ENCODE measurements around the gene VENTX. TPM values are rescaled to one million over a fixed set of nuclear protein-coding genes. Genes with fewer than 3 reads are reported as not detected.
A peak's percentile ranks its signal among the peaks of the same experiment; 100 is the strongest.
"Not testable (repeated sequence)": the region's sequence is repeated elsewhere in the genome, so short reads cannot be mapped to it uniquely, and the experiment has no call there.

VENTX gene
- total RNA-seq, 3 donors from 2014 or later = not detected

DNA sequence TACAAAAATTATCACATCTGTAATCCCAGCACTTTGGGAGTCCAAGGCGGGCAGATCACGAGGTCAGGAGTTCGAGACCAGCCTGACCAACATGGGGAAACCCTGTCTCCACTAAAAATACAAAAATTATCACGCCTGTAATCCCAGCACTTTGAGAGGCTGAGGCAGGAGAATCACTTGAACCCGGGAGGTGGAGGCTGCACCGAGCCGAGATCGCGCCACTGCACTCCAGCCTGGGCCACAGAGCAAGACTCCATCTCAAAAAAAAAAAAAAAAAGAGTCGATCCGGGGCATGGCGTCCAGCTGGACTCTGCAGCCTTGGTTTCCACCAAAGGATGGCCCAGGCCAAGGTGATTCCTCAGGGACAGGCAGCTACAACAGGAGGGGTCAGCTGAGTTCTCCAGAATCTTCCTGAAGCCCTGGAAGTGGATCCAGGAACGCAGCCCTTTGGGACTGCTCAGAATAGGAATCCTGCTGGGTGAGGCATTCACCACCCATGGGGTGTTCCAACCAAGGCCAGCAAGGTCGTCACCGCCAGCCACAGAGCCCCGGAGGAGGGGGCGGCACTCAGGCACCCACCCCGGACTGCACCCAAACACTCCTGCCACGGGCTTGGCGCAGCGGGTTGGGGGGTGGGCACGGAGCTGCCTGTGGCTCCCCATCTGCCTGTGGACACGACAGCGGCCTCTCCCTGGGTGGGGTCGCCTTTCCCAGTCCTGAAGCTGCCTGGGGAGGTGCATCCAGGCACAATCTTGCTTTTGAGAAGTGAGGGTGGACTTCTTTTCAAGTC, 19.7 kb upstream of the VENTX start:
- Mint-ChIP-seq H3K9me3 (no peaks in the 10 kb centered on the region), H3K4me1 (ENCODE audit: low read depth) (no peaks in the 10 kb centered on the region), H3K36me3 (ENCODE audit: insufficient read depth) (no peaks in the 10 kb centered on the region), H3K27me3 (ENCODE audit: low read depth) (peaks cover 18% of the 10 kb centered on the region), H3K4me3 (no peak overlapping the region)
- DNase-seq (no peak), ATAC-seq (no peak)

DNA sequence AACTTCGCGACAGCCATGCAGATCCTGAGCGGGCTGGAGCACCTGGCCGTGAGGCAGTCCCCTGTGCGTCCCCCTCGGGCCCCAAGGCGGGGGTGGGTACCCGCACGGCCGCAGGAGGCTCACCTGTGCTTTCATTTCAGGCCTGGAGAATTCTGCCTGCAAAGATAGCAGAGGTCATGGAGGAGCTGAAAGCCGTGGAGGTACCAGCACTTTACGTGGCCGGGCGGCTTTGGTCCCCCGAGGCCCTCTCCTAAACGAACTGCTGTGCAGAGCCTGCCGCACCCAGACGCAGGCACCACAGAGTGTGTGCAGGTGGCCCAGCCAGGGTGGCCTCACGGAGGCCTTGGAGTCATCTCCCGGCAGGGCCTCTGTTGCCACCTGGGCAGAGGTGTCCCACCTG, 18.8 kb upstream of the VENTX start:
- DNase-seq (no peak), ATAC-seq (no peak)
- H3K4me3 Mint-ChIP-seq = no peak overlapping the region
- no peaks in the 10 kb centered on the region for H3K36me3 Mint-ChIP-seq (ENCODE audit: insufficient read depth)
- H3K27me3 Mint-ChIP-seq (ENCODE audit: low read depth) = peaks cover 18% of the 10 kb centered on the region
- no peaks in the 10 kb centered on the region for H3K4me1 Mint-ChIP-seq (ENCODE audit: low read depth)
- H3K9me3 Mint-ChIP-seq = no peaks in the 10 kb centered on the region

DNA sequence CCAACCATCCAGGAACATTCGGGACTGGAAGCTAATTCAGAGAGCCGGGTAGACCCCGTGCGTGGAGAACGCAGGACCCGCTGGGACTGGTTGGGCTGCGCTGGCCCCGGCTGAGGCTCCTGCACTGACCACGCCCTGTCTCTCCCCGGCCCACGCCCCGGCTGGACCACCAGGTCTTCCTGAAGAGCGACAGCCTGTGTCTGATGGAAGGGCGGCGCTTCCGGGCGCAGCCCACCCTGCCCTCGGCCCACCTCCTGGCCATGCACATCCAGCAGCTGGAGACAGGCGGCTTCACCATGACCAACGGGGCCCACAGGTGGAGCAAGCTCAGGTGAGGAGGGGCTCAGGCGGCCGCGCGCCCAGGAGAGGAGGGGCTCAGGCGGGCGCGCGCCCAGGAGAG, 17.9 kb upstream of the VENTX start:
- no peak overlapping the region for H3K4me3 Mint-ChIP-seq
- no peaks in the 10 kb centered on the region for H3K4me1 Mint-ChIP-seq (ENCODE audit: low read depth)
- ATAC-seq = no peak
- peaks cover 21% of the 10 kb centered on the region for H3K27me3 Mint-ChIP-seq (ENCODE audit: low read depth)
- no peaks in the 10 kb centered on the region for H3K9me3 Mint-ChIP-seq
- DNase-seq = no peak
- H3K36me3 Mint-ChIP-seq (ENCODE audit: insufficient read depth) = no peaks in the 10 kb centered on the region

DNA sequence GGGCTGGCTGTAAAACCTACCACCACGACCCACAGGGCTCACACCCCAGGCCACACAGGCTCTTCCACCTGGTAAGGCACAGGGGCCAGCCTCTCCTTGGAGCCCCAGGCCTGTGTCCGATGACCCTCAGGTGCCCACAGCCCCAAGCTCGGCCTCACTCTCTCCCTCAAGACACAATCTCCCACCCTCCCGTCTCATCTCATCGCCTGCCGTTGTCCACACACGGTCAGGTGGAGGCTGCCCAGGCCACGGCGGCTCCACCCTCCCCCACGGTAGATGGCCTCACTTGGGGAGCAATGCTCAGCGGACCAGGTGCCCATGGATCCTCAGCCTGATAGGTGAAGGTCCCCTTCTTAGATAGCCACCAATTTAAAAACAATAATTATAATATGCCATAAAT, 16.3 kb upstream of the VENTX start:
- Mint-ChIP-seq H3K4me3 (no peak overlapping the region), H3K27me3 (ENCODE audit: low read depth) (peaks cover 29% of the 10 kb centered on the region), H3K36me3 (ENCODE audit: insufficient read depth) (no peaks in the 10 kb centered on the region), H3K4me1 (ENCODE audit: low read depth) (peaks cover 8% of the 10 kb centered on the region), H3K9me3 (no peaks in the 10 kb centered on the region)
- ATAC-seq = no peak
- no peak for DNase-seq

DNA sequence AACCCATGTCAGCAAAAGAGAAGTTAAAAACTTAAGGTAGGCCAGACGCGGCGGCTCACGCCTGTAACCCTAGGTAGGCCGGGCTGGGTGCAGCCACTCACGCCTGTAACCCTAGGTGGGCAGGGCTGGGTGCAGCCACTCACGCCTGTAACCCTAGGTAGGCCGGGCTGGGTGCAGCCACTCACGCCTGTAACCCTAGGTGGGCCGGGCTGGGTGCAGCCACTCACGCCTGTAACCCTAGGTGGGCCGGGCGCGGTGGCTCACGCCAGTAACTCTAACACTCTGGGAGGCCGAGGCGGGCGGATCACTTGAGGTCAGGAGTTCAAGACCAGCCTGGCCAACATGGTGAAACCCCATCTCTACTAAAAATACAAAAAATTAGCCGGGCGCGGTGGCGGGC, 15.9 kb upstream of the VENTX start:
- Mint-ChIP-seq H3K4me1 (ENCODE audit: low read depth) (peaks cover 12% of the 10 kb centered on the region), H3K27me3 (ENCODE audit: low read depth) (peaks cover 34% of the 10 kb centered on the region)
- H3K4me3 Mint-ChIP-seq; H3K36me3 Mint-ChIP-seq (ENCODE audit: insufficient read depth); H3K9me3 Mint-ChIP-seq; DNase-seq; ATAC-seq: not testable (repeated sequence)

DNA sequence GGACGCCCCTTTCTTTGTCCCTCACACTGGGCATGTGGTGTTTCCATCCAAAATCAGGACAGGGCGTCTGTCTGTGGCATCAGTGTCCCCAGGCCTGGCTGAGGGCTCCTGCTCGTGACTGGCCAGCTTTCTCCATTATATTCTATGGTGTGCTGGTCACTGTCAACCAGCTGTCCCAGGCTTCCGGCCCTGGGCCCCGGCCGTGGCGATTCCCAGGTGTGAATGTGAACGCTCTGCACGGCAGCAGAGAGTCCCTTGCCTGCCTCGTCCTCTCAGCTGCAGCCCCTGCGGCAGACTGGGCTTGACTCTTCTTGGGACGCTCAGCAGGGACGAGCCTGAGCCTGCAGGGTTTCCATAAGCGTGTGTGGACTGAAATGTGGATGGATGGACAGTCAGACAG, 13.6 kb upstream of the VENTX start:
- no peaks in the 10 kb centered on the region for H3K36me3 Mint-ChIP-seq (ENCODE audit: insufficient read depth)
- H3K4me3 Mint-ChIP-seq = no peak overlapping the region
- H3K4me1 Mint-ChIP-seq (ENCODE audit: low read depth) = peaks cover 13% of the 10 kb centered on the region
- H3K9me3 Mint-ChIP-seq = no peaks in the 10 kb centered on the region
- DNase-seq = no peak
- H3K27me3 Mint-ChIP-seq (ENCODE audit: low read depth) = peaks cover 47% of the 10 kb centered on the region
- no peak for ATAC-seq

DNA sequence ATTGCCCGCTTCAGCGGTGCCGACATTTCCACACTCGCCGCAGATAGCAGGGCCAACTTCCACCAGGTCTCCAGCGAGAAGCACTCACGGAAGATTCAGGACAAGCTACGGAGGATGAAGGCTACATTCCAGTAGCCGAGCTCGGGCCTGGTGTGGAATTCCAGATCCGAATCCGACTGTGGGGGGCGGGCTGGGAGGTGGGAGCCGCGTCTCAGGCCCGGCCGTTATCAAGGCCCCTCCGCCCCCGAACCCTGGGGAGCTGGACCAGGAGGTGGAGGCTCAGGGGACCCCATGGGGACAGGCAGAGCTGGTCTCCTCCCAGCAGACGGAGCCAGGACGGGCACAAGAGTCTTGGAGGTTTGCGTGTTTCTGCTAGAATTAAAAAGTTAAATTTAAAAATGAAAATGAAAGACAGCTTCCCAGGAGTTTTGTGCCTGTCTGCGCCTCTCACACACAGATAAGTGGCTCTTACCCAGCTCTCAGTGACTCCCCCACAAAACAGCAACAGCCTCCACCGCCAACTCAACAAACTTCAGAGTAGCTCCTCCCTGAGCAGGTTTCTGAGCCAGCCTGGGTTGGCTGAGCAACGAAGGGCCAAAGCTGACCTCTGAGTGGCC, 12.8 kb upstream of the VENTX start:
- Mint-ChIP-seq H3K27me3 (ENCODE audit: low read depth) (peaks cover 52% of the 10 kb centered on the region), H3K4me1 (ENCODE audit: low read depth) (peaks cover 16% of the 10 kb centered on the region), H3K36me3 (ENCODE audit: insufficient read depth) (no peaks in the 10 kb centered on the region), H3K4me3 (no peak overlapping the region), H3K9me3 (no peaks in the 10 kb centered on the region)
- DNase-seq (no peak), ATAC-seq (no peak)

DNA sequence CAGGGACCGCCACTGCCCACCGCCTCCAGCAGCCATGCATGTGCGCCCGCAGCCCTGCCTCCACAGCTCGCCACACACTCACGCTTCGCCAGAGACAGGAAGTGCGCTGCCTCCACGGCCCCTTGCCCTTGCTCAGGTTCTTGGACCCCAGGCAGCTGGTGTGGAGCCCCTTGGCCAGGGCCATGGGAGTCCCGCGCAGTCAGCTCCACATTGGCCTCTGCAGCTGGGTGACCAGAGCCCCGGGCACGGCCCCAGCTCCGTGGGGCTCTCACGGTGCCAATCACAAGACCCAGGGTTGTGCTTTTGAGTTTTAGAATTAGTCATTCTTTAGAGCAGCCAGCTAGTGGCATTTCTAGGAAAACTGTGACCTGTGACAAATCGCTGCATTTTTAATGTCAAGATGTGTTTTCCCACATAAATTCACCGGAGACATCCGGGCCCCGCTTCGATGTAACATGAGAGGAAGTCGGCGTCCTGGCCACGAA, 11.9 kb upstream of the VENTX start:
- ATAC-seq = peak; percentile 25 to 39
- H3K36me3 Mint-ChIP-seq (ENCODE audit: insufficient read depth) = no peaks in the 10 kb centered on the region
- H3K27me3 Mint-ChIP-seq (ENCODE audit: low read depth) = peaks cover 54% of the 10 kb centered on the region
- peak overlapping the region; percentile 24 for H3K4me3 Mint-ChIP-seq
- peaks cover 16% of the 10 kb centered on the region for H3K4me1 Mint-ChIP-seq (ENCODE audit: low read depth)
- no peak for DNase-seq
- no peaks in the 10 kb centered on the region for H3K9me3 Mint-ChIP-seq

DNA sequence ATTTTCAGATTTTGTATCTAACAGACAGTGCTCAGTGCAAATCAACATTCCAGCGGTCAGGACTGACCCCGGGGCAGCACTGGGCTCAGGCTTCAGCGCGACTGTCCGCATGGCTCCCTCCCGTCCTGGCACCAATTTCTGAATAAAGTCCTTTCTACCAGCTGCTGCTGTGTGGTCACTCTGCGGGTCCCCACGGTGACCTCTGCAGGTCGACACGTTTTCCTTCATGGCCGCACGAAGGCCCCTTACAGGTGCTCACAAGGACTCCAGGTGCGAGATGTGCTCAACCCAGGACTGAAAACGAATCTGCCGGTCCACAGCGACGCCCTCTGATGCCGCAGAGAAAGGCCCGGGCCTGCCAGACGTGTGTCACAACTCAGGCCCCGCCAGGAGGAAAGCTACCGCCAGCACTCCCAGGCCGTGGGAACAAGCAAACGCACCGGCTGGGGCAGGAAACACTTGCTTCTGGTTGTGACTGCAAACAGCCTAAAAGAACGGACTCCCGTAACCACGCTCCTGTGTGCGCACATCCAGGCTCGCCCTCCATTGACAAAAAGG, 11.3 kb upstream of the VENTX start:
- ATAC-seq (peak in 1 of 2 donors; percentile 35), DNase-seq (no peak)
- Mint-ChIP-seq H3K4me1 (ENCODE audit: low read depth) (peaks cover 16% of the 10 kb centered on the region), H3K9me3 (no peaks in the 10 kb centered on the region), H3K4me3 (peak overlapping the region; percentile 24), H3K27me3 (ENCODE audit: low read depth) (peaks cover 52% of the 10 kb centered on the region), H3K36me3 (ENCODE audit: insufficient read depth) (no peaks in the 10 kb centered on the region)

DNA sequence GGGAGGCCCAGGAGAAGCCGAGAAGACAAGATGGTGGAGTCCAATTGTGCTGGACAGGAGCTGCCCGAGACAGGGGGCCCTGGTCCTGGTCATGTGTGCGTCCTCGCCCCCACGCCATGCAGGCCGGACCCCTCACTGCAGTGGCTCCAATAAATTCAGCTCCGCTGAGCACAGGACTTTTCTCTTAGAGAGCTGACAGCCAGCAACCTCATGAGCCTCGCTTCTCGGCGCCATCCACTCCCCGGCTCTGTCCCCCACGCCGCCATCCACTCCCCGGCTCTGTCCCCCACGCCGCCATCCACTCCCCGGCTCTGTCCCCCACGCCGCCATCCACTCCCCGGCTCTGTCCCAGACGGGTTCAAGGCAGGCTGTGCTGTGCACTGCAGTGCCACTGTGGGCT, 10.4 kb upstream of the VENTX start:
- H3K4me1 Mint-ChIP-seq (ENCODE audit: low read depth) = peaks cover 18% of the 10 kb centered on the region
- no peak overlapping the region for H3K4me3 Mint-ChIP-seq
- H3K9me3 Mint-ChIP-seq = no peaks in the 10 kb centered on the region
- H3K27me3 Mint-ChIP-seq (ENCODE audit: low read depth) = peaks cover 58% of the 10 kb centered on the region
- DNase-seq (no peak), ATAC-seq (no peak)
- H3K36me3 Mint-ChIP-seq (ENCODE audit: insufficient read depth) = no peaks in the 10 kb centered on the region

DNA sequence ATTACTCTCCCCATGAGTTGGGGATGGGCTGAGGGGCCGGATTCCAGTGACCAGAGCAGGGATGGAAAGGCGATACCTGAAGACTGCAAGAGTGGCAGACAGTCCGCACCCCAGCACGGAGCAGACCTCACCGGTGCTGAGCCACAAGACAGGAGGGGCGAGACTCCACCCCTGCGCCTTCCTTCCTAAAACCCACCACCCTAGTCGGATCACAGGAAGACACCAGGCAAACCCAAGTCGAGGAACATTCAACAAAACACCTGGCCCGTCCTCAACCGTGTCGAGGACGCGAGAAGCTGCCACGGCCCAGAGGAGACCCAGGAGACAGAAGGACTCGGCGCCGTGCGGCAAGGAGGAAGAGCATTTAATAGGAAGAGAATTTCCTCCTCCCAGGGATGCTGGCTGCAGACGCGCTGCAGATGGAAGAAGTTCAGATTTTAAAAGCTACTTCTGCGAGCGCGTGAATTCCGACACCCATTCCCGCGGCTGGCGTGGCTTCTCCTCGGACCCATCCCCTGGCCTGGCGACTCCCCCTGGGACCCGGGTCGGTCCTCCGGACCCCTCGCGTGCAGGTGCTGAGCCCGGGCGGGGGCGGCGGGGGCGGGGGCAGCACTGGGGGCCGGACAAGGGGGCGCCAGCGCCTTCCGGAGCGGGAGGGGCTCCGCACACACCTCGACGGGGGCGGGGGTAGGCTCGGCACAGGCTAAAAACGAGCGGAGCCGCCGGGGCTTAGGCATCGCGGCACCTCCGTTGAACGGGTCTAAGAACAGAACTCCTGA, 8.2 kb upstream of the VENTX start:
- Mint-ChIP-seq H3K9me3 (no peaks in the 10 kb centered on the region), H3K4me1 (ENCODE audit: low read depth) (peaks cover 20% of the 10 kb centered on the region), H3K4me3 (no peak overlapping the region), H3K36me3 (ENCODE audit: insufficient read depth) (no peaks in the 10 kb centered on the region), H3K27me3 (ENCODE audit: low read depth) (peaks cover 71% of the 10 kb centered on the region)
- no peak for DNase-seq
- peak in 1 of 2 donors; percentile 13 for ATAC-seq

DNA sequence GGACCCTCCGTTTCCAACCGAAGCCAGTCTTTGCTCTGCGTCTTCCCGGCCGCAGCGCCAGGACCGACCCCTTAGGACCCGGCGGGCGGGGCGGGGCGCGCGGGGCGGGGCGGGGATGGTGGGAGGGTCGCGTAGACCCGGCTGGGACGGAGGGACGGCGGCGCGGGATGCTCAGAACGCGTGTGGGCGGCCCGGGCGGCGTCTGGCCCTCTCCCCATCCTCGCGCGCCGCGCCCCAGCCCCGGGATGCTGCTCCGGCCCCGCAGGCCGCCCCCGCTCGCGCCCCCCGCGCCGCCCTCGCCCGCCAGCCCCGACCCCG, 7.7 kb upstream of the VENTX start, which contains the start of gene UTF1:
TSS of gene UTF1 (plus strand) at position 174 of the 318 bp plus-strand sequence. CDS start at position 246, 72 bp downstream.
- peaks cover 74% of the 10 kb centered on the region for H3K27me3 Mint-ChIP-seq (ENCODE audit: low read depth)
- no peak within 1 kb of the TSS for H3K4me3 Mint-ChIP-seq
- ATAC-seq (peak in 1 of 2 donors; percentile 4), DNase-seq (no peak)
- no peaks in the 10 kb centered on the region for H3K36me3 Mint-ChIP-seq (ENCODE audit: insufficient read depth)
- no peaks in the 10 kb centered on the region for H3K9me3 Mint-ChIP-seq
- peaks cover 23% of the 10 kb centered on the region for H3K4me1 Mint-ChIP-seq (ENCODE audit: low read depth)

DNA sequence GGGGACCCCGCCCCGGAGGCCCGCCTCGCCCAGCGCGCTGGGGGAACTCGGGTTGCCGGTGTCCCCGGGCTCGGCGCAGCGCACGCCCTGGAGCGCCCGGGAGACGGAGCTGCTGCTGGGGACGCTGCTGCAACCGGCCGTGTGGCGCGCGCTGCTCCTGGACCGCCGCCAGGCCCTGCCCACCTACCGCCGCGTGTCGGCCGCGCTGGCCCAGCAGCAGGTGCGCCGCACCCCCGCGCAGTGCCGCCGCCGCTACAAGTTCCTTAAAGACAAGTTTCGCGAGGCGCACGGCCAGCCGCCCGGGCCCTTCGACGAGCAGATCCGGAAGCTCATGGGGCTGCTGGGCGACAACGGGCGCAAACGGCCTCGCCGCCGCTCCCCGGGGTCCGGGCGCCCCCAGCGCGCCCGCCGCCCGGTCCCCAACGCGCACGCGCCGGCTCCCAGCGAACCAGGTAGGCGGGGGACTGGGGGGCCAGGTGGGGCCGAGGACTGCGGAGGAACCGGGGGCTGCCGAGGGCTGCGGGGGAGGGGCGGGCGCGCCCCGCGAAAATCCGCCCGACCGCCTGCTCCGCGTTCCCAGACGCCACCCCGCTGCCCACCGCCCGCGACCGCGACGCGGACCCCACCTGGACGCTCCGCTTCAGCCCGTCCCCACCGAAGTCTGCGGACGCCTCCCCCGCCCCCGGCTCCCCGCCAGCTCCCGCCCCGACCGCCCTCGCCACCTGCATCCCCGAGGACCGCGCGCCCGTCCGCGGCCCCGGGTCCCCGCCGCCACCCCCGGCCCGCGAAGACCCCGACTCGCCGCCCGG, 7.1 kb upstream of the VENTX start:
- DNase-seq (no peak), ATAC-seq (peak in 1 of 2 donors; percentile 44)

More for the DNA sequence above, 7.1 kb upstream of the VENTX start:
- H3K36me3 Mint-ChIP-seq (ENCODE audit: insufficient read depth) = no peaks in the 10 kb centered on the region
- peaks cover 23% of the 10 kb centered on the region for H3K4me1 Mint-ChIP-seq (ENCODE audit: low read depth)
- H3K4me3 Mint-ChIP-seq = no peak overlapping the region
- H3K27me3 Mint-ChIP-seq (ENCODE audit: low read depth) = peaks cover 72% of the 10 kb centered on the region
- no peaks in the 10 kb centered on the region for H3K9me3 Mint-ChIP-seq

All from activated T-cell treated with anti-CD3 and anti-CD28 coated beads, Interleukin-2, amount 50 U/mL, for 4 hours (primary cell).